Measurements from ENCODE around the gene CMTM5.
"Not testable (repeated sequence)": the region's sequence is repeated elsewhere in the genome, so short reads cannot be mapped to it uniquely, and the experiment has no call there.

Gene CMTM5

DNA sequence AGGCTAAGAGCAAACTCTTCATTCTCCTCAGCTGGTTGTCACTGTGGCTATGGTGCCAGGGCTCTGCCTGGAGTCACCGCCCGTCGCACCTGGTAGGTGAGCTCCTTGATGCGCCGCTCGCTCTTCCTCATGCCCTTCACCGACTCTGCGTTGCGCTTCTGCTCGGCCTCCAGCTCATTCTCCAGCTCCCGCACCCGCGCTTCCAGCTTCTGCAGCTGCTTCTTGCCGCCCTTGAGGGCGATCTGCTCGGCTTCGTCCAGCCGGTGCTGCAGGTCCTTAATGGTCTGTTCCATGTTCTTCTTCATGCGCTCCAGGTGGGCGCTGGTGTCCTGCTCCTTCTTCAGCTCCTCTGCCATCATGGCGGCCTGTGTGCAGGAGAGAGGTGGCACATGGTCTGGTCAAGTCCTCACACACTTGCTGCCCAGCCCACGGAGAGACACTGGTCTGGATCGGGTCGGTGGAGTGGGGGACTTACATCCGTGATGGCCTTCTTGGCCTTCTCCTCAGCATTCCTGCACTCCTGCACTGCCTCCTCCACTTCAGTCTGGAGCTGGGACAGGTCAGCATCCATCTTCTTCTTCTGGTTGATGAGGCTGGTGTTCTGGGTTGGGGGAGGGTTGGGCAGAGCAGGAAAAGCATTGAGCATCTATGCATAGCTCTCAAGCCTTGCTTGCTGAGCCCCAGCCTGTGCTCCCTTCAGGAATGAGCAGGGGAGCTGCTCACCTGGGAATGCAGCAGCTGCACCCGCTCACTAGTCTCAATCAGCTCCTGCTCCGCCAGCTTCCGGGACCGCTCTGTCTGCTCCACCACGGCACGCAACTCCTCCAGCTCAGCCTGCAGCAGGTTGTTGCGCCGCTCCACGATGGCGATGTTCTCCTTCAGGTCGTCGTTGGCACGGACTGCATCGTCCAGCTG lies 38.3 kb downstream of the CMTM5 start:
- no peak for DNase-seq (ENCODE audit: low read depth)

DNA sequence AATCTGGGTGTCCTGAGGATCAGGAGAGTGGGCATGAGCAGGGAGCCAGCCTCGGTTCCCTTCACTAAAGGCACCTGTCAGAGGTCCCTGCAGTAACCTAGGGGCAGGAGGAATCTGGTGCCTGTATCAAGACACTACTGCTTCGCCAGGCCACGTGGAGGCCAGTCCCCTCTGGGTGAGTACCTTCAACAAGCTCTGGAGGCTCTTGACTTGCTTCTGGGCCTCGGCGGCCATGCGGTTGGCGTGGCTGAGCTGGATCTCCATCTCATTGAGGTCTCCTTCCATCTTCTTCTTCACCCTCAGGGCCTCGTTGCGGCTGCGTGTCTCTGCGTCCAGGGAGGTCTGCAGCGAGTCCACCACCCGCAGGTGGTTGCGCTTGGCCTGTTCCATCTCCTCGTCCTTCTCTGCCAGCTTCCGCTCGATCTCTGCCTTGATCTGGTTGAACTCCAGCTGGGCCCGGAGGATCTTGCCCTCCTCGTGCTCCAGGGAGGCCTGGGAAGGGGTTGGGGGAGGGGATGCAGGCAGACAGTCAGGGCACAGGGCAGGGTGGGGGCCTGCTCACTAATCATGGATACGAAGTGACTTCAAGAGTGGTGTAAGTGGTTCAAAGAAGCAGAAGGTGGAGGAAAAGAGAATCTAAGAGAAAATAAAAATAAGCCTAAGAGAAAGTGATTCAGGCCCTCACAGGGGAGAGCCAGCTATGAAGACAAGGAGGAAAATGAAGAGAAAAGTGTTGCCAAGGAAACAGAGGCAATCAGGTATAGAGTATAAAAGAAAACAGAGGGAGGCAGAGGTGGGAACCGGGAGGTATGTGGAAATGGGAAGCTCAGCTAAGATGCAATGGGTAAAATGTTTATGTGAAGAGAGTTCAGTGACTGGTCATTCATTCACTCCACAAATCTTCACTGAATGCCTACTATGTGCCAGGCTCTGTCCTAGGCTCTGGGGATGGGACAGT lies 39.3 kb downstream of the CMTM5 start:
- no peak for DNase-seq (ENCODE audit: low read depth)

DNA sequence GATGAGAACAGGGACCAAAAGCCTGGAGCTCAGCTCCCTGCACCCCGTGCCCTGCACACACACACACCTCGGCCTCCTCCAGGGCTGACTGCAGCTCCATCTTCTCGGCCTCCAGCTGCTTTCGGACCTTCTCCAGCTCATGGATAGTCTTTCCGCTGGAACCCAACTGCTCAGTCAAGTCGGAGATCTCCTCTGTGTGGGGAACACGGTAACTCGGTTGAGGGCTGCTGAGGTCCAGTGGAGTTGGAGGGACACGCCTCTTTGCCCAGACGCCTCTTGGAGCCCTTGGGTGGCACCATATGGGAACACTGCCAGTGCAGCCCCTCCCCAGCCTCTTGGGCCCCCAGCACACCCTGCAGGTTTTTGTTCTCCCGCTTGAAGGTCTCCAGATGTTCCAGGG lies 40.0 kb downstream of the CMTM5 start:
- DNase-seq (ENCODE audit: low read depth) = no peak

DNA sequence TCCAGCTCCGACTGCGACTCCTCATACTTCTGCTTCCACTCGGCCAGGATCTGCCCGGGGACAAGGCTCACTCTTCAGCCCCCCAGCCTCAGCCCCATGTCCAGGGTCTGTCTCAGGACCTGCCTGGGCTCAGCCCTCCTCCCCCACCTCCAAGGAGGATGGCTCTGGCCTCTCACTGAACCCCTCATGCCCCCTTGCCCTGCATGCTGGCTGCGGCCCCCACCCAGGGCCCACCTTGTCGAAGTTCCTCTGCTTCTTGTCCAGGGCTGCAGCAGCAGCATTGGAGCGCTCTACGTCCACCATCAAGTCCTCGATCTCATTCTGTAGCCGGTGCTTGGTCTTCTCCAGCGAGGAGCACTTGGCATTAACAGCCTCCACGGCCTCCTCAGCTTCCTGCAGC lies 40.4 kb downstream of the CMTM5 start:
- not testable (repeated sequence) for DNase-seq (ENCODE audit: low read depth)

DNA sequence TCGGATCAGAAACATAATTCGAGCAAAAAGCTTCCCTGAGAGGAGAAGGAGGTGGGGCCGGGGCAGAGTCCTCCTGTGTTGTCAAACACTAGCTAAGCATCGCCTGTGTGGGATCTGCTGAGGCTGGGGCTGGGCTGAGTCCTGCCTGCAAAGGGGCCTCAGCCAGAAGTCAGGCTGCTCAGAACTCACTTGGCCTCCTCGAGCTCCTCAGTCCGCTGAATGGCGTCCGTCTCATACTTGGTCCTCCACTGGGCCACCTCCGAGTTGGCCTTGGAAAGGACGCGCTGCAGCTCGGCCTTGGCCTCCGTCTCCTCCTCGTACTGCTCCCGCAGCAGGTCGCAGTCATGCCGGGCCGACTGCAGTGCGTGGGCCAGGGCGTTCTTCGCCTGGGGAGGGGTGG lies 41.2 kb downstream of the CMTM5 start:
- DNase-seq (ENCODE audit: low read depth) = no peak

DNA sequence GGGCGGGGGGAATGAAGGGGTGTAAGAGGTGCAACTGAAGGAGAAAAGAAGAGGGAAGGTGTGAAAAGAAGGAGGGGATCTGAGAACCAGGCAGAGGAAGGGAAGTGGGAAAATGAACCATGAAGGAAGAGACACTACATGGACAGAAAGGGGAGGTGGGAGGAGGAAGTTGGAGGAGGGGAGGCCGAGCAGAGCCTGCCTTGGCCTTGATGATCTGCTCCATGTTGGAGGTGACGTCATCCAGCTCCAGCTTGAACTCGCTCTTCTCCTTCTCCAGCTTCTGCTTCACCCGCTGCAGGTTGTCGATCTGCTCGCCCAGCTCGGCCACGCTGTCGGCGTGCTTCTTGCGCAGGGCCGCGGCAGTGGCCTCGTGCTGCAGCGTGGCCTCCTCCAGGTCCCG lies 42.8 kb downstream of the CMTM5 start:
- DNase-seq (ENCODE audit: low read depth) = not testable (repeated sequence)

DNA sequence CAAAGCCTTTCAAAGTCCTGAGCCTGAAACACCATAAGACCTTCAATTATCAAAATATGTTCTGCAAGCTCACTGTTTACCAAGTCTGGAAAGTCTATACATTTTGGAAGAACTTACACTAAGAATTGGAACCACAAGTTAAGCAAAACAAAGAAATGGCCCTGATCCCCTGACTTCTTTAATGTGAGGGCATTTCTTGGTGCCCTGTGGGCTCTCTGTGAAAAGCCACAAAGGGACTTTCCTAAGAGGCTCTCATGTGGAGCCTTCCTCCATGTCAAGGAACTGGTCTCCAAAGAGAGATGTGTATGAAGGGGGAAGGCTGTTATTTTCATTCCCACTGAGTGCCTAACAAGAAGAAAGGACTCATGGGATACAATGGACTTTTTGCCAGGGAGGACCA lies 44.7 kb downstream of the CMTM5 start:
- no peak for DNase-seq (ENCODE audit: low read depth)

DNA sequence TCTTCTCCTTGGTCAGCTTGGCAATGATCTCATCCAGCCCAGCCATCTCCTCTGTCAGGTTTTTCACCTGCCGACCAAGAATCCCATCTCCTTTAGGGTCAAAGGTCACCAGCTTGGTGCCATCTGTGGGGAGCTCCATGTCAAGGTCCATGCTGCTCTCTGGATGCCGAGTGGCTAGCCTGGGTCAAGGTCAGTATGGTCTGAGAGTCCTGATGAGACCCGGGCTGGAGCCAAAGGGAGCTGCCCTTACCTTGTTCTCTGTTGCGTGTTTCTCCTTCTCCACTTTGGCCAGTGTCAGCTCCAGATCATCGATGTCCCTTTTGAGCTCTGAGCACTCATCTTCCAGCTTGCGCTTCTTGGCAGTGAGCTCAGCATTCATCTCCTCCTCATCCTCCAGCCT lies 46.8 kb downstream of the CMTM5 start:
- no peak for DNase-seq (ENCODE audit: low read depth)

DNA sequence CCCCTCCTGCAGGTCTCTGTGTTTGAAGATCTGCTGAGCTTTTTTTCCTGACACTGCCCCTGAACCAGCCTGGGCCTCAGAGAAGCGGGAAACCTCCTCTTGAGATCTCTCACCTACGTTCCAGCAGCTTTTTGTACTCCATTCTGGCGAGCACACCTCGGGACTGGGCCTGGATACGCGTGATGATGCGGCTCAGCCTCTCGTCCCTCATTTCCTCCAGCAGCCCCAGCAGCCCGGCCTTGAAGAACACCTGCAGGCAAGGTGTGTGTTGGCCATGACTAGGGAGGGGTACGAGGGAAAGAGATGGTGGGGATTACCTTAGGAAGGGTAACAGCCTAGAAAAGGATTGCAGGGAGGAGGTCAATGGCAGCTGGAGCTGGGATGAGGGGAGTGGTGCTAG lies 48.3 kb downstream of the CMTM5 start:
- no peak for DNase-seq (ENCODE audit: low read depth)

DNA sequence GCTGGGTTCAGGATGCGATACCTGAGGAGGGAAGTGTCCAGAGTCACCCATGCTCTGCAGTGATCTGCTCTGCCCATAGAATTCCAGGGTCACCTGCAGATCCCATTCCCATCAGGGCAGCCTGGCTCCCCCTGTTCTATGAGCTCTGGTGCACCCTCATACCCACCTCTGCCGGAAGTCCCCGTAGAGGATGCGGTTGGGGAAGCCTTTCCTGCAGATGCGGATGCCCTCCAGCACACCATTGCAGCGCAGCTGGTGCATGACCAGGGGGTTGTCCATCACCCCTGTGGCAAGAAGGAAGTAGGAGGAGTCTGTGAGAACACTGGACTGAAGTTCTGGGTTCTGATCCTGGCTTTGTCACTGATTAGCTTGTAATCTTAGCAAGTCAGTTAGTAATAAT lies 49.0 kb downstream of the CMTM5 start:
- not testable (repeated sequence) for DNase-seq (ENCODE audit: low read depth)

DNA sequence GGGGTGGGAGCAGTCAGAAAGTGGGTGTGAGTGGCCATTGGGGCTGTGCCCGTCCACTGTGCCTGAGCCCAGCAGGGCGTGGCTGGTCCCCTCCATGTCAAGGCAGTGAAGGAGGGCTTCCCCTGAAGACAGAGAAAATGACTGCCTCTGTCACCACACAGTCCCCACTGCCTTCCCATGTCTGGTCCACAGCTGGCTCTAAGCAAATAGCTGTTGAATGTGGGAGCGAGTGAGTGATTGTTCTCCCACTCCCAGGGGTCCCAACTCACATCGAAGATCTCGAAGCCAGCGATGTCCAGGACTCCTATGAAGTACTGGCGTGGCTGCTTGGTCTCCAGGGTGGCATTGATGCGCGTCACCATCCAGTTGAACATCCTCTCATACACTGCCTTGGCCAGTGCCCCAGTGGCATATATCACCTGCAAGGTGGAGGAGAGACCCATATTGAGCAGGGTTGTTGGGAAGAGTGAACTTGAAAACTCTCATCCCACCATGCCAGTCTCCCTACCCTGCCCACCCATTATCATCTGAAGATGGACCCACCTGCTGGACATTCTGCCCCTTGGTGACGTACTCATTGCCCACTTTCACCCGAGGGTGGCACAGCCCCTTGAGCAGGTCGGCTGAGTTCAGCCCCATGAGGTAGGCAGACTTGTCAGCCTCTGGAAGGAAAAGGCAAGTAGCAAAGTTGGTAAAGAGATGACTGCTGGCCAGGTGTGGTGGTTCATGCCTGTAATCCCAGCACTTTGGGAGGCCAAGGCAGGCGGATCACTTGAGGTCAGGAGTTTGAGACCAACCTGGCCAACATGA lies 52.0 kb downstream of the CMTM5 start:
- DNase-seq (ENCODE audit: low read depth) = no peak
